GM06990 (cell line): Measurements from ENCODE around the gene SLC12A5.

ENCODE experiments used
- DNase-seq: peaks from one replicate; pipeline ENCODE4 v3.0.0-alpha.2; 2011; ENCODE audit not compliant: insufficient read length; ENCODE audit errors: extremely low read depth
- H3K27me3 ChIP-seq: replicated peaks from 2 replicates; pipeline ENCODE4 v1.6.0; 2011; ENCODE audit warnings: low read length; ENCODE audit not compliant: control insufficient read depth, insufficient read depth
- H3K36me3 ChIP-seq: 2 replicates; pipeline ENCODE4 v1.5.1; 2011; ENCODE audit warnings: low read length; ENCODE audit not compliant: control insufficient read depth, insufficient read depth
- H3K4me3 ChIP-seq: replicated peaks from 2 replicates; pipeline ENCODE4 v1.5.1; 2011; ENCODE audit warnings: low read depth, mild to moderate bottlenecking, control low read depth, low read length
- TF ChIP-seq, protein P1 (sequence below): IDR thresholded peaks from 2 replicates; pipeline ENCODE4 v1.5.1; 2011; ENCODE audit warnings: low read length, control low read depth, mild to moderate bottlenecking, inconsistent platforms; ENCODE audit not compliant: insufficient read depth, poor library complexity, severe bottlenecking

Gene SLC12A5

DNA sequence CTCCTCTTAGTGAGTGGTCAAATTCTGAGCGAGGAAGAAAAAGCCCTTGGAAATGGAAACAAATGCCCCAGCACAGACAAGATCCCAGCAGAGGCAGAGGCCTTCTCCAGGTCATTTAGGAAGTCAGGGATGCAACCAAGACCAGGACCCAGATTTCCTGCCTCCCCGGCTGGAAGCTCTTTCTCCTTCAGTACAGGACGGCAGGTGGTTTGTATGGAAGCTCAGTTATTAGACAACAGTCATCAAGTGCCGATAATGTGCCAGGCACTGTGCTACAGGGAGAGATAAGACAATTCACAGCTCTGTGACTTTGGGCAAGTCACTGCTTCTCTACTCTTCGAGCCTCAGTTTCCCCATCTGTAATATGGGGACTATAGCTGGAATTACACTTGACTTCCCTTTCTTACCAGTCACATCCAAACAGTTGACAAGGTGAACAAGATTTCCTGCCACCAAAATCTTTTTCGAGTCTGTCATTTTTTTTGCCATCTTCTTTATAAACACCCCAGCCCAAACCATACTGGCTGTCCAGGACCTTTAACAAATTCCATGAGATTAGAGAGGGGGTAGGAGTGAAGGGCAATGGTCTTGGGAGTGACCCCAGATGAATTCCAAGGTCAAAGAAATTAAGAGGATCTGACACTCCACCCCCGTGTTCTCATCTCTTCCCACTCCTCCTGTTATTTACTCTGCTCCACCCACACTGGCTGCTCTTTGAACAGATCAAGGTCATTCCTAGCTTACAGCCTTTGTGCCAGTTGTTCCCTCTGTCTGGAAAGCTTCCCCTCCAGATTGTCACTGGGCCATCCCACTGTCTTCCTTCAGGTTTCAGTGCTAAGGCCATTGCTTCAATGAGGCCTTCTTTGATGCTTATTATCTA, 14.3 kb upstream of the SLC12A5 start:
- no peak for DNase-seq
- no peaks in the 10 kb centered on the region for H3K36me3 ChIP-seq
- no peaks in the 10 kb centered on the region; the same call in 1 of the 2 replicates for H3K27me3 ChIP-seq
- TF ChIP-seq, protein P1, sequence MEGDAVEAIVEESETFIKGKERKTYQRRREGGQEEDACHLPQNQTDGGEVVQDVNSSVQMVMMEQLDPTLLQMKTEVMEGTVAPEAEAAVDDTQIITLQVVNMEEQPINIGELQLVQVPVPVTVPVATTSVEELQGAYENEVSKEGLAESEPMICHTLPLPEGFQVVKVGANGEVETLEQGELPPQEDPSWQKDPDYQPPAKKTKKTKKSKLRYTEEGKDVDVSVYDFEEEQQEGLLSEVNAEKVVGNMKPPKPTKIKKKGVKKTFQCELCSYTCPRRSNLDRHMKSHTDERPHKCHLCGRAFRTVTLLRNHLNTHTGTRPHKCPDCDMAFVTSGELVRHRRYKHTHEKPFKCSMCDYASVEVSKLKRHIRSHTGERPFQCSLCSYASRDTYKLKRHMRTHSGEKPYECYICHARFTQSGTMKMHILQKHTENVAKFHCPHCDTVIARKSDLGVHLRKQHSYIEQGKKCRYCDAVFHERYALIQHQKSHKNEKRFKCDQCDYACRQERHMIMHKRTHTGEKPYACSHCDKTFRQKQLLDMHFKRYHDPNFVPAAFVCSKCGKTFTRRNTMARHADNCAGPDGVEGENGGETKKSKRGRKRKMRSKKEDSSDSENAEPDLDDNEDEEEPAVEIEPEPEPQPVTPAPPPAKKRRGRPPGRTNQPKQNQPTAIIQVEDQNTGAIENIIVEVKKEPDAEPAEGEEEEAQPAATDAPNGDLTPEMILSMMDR = no peak
- H3K4me3 ChIP-seq = no peak overlapping the region

DNA sequence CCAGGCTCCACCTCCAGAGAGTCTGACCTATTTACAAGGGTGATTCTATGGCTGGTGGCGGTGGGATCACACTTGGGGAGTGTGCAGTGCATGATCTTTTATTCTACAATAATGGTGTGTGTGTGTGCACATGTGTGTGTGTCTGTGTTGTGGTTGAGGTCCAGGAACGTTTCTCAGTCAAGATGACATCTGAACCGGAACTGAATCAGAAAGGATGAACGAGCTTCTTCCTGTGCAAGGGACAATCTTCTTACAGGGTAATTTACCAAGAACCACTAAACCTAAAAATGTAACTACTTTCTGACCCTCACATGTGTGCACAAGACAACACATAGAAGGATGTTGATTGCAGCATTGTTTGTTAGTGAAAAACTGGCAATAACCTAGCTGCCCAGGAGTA, 11.7 kb upstream of the SLC12A5 start:
- Histone ChIP-seq H3K27me3 (no peaks in the 10 kb centered on the region; the same call in 1 of the 2 replicates), H3K4me3 (no peak overlapping the region), H3K36me3 (no peaks in the 10 kb centered on the region)
- no peak for DNase-seq
- TF ChIP-seq, protein P1 = no peak

DNA sequence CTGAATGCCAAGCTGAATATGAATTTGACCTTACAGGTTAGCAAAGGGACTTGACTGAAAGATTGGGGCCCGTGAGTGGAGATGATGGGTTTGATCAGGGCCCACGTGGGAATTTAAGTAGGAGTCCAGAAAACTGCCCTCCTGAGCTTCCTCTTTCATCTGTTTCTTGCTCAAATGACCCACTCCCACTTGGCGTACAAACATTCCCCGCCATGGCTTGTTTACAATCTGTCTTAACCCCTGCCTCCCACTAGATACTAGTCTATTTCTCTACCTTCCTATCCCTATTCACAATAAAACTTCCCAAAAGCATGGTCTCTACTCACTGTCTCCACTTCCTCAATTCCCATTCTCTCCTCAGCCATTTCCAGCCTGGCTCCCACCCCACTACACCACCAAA, 10.9 kb upstream of the SLC12A5 start:
- TF ChIP-seq, protein P1 = no peak
- no peaks in the 10 kb centered on the region for H3K27me3 ChIP-seq
- no peak for DNase-seq
- H3K36me3 ChIP-seq = no peaks in the 10 kb centered on the region
- H3K4me3 ChIP-seq = no peak overlapping the region

DNA sequence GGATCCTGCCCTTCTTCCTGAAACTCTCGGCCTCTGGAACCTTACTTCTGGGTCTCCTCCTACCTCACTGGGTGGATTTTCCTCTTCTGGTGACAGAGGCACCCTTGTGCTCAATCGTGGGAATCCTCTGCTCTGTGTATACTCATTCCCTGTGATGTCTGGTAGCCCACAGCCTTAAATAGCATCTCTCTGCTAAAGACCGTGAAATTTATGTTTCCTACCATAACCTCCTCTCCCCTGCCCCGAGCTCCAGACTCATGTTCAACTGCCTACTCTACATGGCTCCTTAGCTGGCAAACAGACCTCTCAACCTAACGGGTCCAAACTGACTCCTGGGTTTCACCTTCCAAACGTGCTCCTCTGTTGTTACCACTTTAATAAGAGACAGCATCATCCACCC, 10.4 kb upstream of the SLC12A5 start:
- no peak for DNase-seq
- no peaks in the 10 kb centered on the region for H3K27me3 ChIP-seq
- H3K4me3 ChIP-seq = no peak overlapping the region
- TF ChIP-seq, protein P1 = no peak
- H3K36me3 ChIP-seq = no peaks in the 10 kb centered on the region

DNA sequence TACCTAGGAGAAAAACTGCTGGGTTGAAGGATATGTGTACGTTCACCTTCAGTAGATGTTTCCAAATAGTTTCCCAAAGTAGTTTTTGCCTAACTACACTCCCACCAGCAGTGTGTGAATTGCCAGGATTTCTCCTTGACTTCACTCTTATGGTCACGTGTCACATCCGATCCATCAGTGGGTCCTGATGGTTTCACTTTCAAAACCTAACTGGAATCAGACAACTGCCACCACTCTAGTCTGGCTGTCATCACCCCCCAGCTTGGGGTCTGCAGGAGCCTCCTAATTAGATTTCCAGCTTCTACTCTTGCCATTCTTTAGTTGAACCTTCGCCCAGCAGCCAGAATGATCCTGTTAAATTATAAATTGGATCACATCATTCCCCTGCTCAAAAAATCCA, 8.5 kb upstream of the SLC12A5 start:
- Histone ChIP-seq H3K27me3 (no peaks in the 10 kb centered on the region), H3K4me3 (no peak overlapping the region), H3K36me3 (no peaks in the 10 kb centered on the region)
- TF ChIP-seq, protein P1 = no peak
- DNase-seq = no peak
